Subcutaneous adipose tissue (tissue), 4 donors: ENCODE data around the gene PDPR. TPM values are rescaled to one million over a fixed set of nuclear protein-coding genes. Genes with fewer than 3 reads are reported as not detected.
"Not testable (repeated sequence)": the region's sequence is repeated elsewhere in the genome, so short reads cannot be mapped to it uniquely, and the experiment has no call there.

Source experiments
- CTCF ChIP-seq: fragments of 450-650 bp; IDR thresholded peaks from one replicate; pipeline ENCODE4 v1.5.1; 2016; ENCODE audit warnings: low read depth, mild to moderate bottlenecking, control low read depth, antibody characterized with exemption, moderate library complexity
- small RNA-seq: library from RNA; depleted of rRNA; stranded (forward); fragments of <200 nt; gene quantifications from one replicate; pipeline ENCODE3, GENCODE V24; 2016
- total RNA-seq, 4 donors: library from RNA; depleted of rRNA; stranded (reverse); fragments of >200 nt; gene quantifications; one replicate each; pipeline ENCODE4 v1.1.0, GENCODE V29; 2016

PDPR gene
- total RNA-seq, 4 donors from 2014 or later: 20.4 to 27.3 (median 22.5) TPM

DNA sequence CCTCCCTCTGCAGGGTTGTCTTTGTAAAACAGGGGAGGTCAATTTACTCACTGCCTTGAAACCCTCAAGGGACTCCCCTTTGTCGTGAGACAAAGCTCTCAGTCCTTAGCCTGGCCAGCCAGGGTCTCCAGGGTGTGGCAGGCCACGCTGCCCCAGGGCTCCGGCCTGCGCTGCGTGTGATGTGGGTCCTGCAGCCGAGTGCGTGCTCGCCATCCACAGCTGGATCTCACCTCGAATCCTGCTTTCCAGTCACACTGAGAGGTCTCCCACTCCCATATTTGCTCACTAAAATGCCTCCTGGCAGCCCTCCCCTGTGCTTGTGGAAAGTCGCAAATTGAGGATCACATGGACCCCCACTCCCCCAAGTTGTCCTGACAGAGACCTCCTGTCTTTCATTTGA, 49.5 kb downstream of the PDPR start:
- TF ChIP-seq CTCF: no peak

DNA sequence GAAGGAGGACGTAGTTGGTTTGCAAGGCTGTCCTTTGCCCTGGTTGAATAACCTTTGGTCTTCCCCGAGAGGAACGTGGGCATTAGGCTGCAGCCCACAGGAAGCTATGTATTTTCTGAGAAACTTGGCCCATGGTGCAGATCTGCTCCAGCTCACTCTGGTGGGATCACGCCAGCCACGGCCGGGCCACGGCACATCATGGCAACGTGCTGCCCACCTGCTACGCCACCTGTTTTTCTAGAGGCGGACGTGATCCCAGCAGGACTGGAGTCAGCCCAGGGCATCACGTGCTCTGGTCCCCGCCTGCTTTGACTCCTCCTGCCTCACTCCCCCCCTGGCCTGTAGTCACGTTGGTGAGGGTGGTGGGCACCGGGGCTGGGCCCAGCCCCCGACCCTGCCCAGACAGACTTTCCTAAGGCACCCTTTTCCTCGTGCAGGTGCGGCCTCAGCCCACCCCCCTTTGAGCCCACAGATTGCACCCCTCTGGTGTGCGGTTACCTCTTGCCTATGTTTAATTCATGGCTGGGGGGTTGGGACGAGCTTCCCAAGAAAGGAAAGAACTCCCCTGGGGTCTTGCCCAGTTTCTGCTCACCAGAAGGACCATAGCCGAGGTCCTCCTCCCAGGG, 59.2 kb downstream of the PDPR start, which contains the start of gene CLEC18C:
Gene CLEC18C, plus strand, starts transcription at position 576 of the 626 bp plus-strand sequence. CDS start 492 bp downstream, outside the sequence.
- TF ChIP-seq CTCF: not testable (repeated sequence)

Small RNAs within 50 kb of the gene (small RNA-seq; reads per million reads assigned to genes)
- gene AC009060.2: not detected

Other genes with a start within 250 kb of the PDPR start
- 1 to 10 TPM in 3 of 4 donors, under 1 TPM in 1; 0.65 to 3.0 (median 1.9) TPM for gene CLEC18A, start 163.0 kb upstream of the PDPR start, total RNA-seq
- gene CLEC18C, start 59.5 kb downstream of the PDPR start, total RNA-seq: not detected
- 10 to 100 TPM; 12.7 to 18.9 (median 16.8) TPM for gene EXOSC6, start 137.6 kb downstream of the PDPR start, total RNA-seq
- gene AARS1, start 175.2 kb downstream of the PDPR start, total RNA-seq: 100 to 1,000 TPM in 1 of 4 donors, 10 to 100 TPM in 3; 47.9 to 114 (median 64.0) TPM
- gene DDX19B, start 184.9 kb downstream of the PDPR start, total RNA-seq: 10 to 100 TPM; 31.9 to 55.6 (median 38.3) TPM
- gene DDX19A, start 232.6 kb downstream of the PDPR start, total RNA-seq: 10 to 100 TPM; 24.6 to 45.2 (median 40.3) TPM